A549 (cell line): Measurements from ENCODE around the gene CACNG7. TPM values are rescaled to one million over a fixed set of nuclear protein-coding genes. Genes with fewer than 3 reads are reported as not detected.
A peak's percentile ranks its signal among the peaks of the same experiment; 100 is the strongest.

Experiments used
- BHLHE40 ChIP-seq: IDR thresholded peaks from 2 replicates; pipeline ENCODE4 v1.6.1; 2012; ENCODE audit warnings: low read depth, low read length, inconsistent platforms
- CBX2 ChIP-seq: fragments of 200-600 bp; sonication (generic); IDR thresholded peaks from 2 replicates; pipeline ENCODE4 v1.6.1; 2016; ENCODE audit warnings: low read depth, mild to moderate bottlenecking, borderline replicate concordance
- CBX8 ChIP-seq: fragments of 200-600 bp; sonication (generic); IDR thresholded peaks from 2 replicates; pipeline ENCODE4 v1.6.1; 2016
- EHF ChIP-seq: fragments of 250-450 bp; sonication (Bioruptor Pico); IDR thresholded peaks from 2 replicates; pipeline ENCODE4 v1.5.0; 2020; ENCODE audit warnings: mild to moderate bottlenecking
- ELK1 ChIP-seq: fragments of 150-350 bp; IDR thresholded peaks from 2 replicates; pipeline ENCODE4 v1.6.1; 2014; ENCODE audit warnings: low read depth, mild to moderate bottlenecking, low read length
- EP300 ChIP-seq, 2 experiments: fragments of >200 bp; sonication (Bioruptor Twin); formaldehyde crosslinking; IDR thresholded peaks; 2 replicates in 1 of 2; 3 replicates in 1 of 2; pipeline ENCODE4 v1.6.1; 2016 to 2017
- FOXS1 ChIP-seq: fragments of 250-450 bp; sonication (Bioruptor Pico); IDR thresholded peaks from 2 replicates; pipeline ENCODE4 v1.5.0; 2020; ENCODE audit warnings: mild to moderate bottlenecking, moderate library complexity
- HDAC2 ChIP-seq: fragments of 200-600 bp; sonication (generic); IDR thresholded peaks from 2 replicates; pipeline ENCODE4 v1.6.1; 2016
- HES2 ChIP-seq: fragments of >200 bp; sonication (Bioruptor Twin); formaldehyde crosslinking; IDR thresholded peaks from 2 replicates; pipeline ENCODE4 v1.6.1; 2016
- HOXA7 ChIP-seq: fragments of 250-450 bp; sonication (Bioruptor Pico); IDR thresholded peaks from 2 replicates; pipeline ENCODE4 v1.5.0; 2020; ENCODE audit warnings: mild to moderate bottlenecking, moderate library complexity
- HOXB13 ChIP-seq: fragments of 250-450 bp; sonication (Bioruptor Pico); IDR thresholded peaks from 2 replicates; pipeline ENCODE4 v1.5.0; 2020; ENCODE audit warnings: low read depth, mild to moderate bottlenecking, moderate library complexity
- JUN ChIP-seq, 2 experiments: fragments of >200 bp; sonication (Bioruptor Twin); formaldehyde crosslinking; IDR thresholded peaks; 2 replicates in 1 of 2; 3 replicates in 1 of 2; pipeline ENCODE4 v1.6.1; 2016 to 2017
- KDM1A ChIP-seq: fragments of 200-600 bp; sonication (generic); IDR thresholded peaks from 2 replicates; pipeline ENCODE4 v1.6.1; 2016; ENCODE audit warnings: low read depth, mild to moderate bottlenecking
- KDM5A ChIP-seq: fragments of 200-600 bp; sonication (generic); IDR thresholded peaks from 2 replicates; pipeline ENCODE4 v1.6.1; 2016; ENCODE audit warnings: antibody characterized with exemption, mild to moderate bottlenecking
- MAZ ChIP-seq: fragments of 150-350 bp; IDR thresholded peaks from 2 replicates; pipeline ENCODE4 v1.6.1; 2014; ENCODE audit warnings: antibody characterized with exemption, low read depth, low read length, borderline replicate concordance
- NFE2L2 ChIP-seq: fragments of 150-350 bp; conservative IDR thresholded peaks from 2 replicates; pipeline ENCODE4 v1.6.1; 2014; ENCODE audit warnings: low read length
- NPAS2 ChIP-seq: fragments of 250-450 bp; sonication (Bioruptor Pico); IDR thresholded peaks from 2 replicates; pipeline ENCODE4 v1.8.0; 2022; ENCODE audit warnings: mild to moderate bottlenecking, moderate library complexity, borderline replicate concordance
- NR3C1 ChIP-seq: fragments of >200 bp; sonication (Bioruptor Twin); formaldehyde crosslinking; IDR thresholded peaks from 3 replicates; pipeline ENCODE4 v1.6.1; 2017
- POLR2A ChIP-seq: IDR thresholded peaks from 2 replicates; pipeline ENCODE4 v1.6.1; 2012; ENCODE audit warnings: mild to moderate bottlenecking, low read length
- RAD21 ChIP-seq, 2 experiments: fragments of >200 bp in 1 of 2; sonication (Bioruptor Twin) in 1 of 2; formaldehyde crosslinking in 1 of 2; IDR thresholded peaks in 1 of 2; conservative IDR thresholded peaks in 1 of 2; 2 replicates in 1 of 2; 3 replicates in 1 of 2; pipeline ENCODE4 v1.6.1; 2012 to 2018; ENCODE audit warnings: inconsistent platforms in 1 of 2
- RARB ChIP-seq: fragments of 250-450 bp; sonication (Bioruptor Pico); IDR thresholded peaks from 2 replicates; pipeline ENCODE4 v1.8.0; 2021; ENCODE audit warnings: mild to moderate bottlenecking, moderate library complexity
- RCOR1 ChIP-seq: fragments of 150-350 bp; IDR thresholded peaks from 2 replicates; pipeline ENCODE4 v1.6.1; 2014; ENCODE audit warnings: antibody characterized with exemption, low read length, low read depth
- RFX5 ChIP-seq: fragments of 450-650 bp; IDR thresholded peaks from 2 replicates; pipeline ENCODE4 v1.7.1; 2014; ENCODE audit warnings: antibody characterized with exemption, mild to moderate bottlenecking, moderate library complexity
- RNF2 ChIP-seq: fragments of 200-600 bp; sonication (generic); IDR thresholded peaks from 2 replicates; pipeline ENCODE4 v1.6.1; 2016; ENCODE audit warnings: low read depth, mild to moderate bottlenecking, antibody characterized with exemption, moderate library complexity, borderline replicate concordance
- SREBF2 ChIP-seq: fragments of 450-650 bp; IDR thresholded peaks from 2 replicates; pipeline ENCODE4 v1.6.1; 2014; ENCODE audit warnings: mild to moderate bottlenecking, moderate library complexity
- TFCP2L1 ChIP-seq: fragments of 250-450 bp; sonication (Bioruptor Pico); IDR thresholded peaks from 2 replicates; pipeline ENCODE4 v1.5.0; 2021; ENCODE audit warnings: mild to moderate bottlenecking
- TP53 ChIP-seq: fragments of 250-450 bp; sonication (Bioruptor Pico); IDR thresholded peaks from 2 replicates; pipeline ENCODE4 v1.5.0; 2021; ENCODE audit warnings: mild to moderate bottlenecking, moderate library complexity
- USF2 ChIP-seq: fragments of 450-650 bp; IDR thresholded peaks from 2 replicates; pipeline ENCODE4 v1.6.1; 2014; ENCODE audit warnings: antibody characterized with exemption
- ZC3H11A ChIP-seq: fragments of 450-650 bp; IDR thresholded peaks from 2 replicates; pipeline ENCODE4 v1.6.1; 2014; ENCODE audit warnings: antibody characterized with exemption, mild to moderate bottlenecking
- ZFP36 ChIP-seq: fragments of 450-650 bp; IDR thresholded peaks from 2 replicates; pipeline ENCODE4 v1.6.1; 2014; ENCODE audit warnings: borderline replicate concordance; ENCODE audit not compliant: partially characterized antibody
- ZNF302 ChIP-seq: fragments of 250-450 bp; sonication (Bioruptor Pico); IDR thresholded peaks from 2 replicates; pipeline ENCODE4 v1.9.0; 2021; ENCODE audit warnings: inconsistent platforms, mild to moderate bottlenecking, moderate library complexity
- ZSCAN20 ChIP-seq: fragments of 250-450 bp; sonication (Bioruptor Pico); IDR thresholded peaks from 2 replicates; pipeline ENCODE4 v1.8.0; 2022; ENCODE audit warnings: mild to moderate bottlenecking, moderate library complexity
- polyA plus RNA-seq, 4 experiments: library from polyadenylated mRNA; depleted of rRNA in 3 of 4; stranded (reverse); fragments of >200 nt; fragmentation: RNase III in 1 of 4; extraction: RNeasy Plus Mini Kit Qiagen cat#74134 plus additional on column Dnase treatment in 1 of 4; gene quantifications; 2 replicates in 3 of 4; 3 replicates in 1 of 4; pipeline ENCODE4 v1.2.3, GENCODE V29; 2011 to 2017
- TF ChIP-seq, protein P1 (sequence below): fragments of 200-600 bp; sonication (generic); IDR thresholded peaks from 2 replicates; pipeline ENCODE4 v1.6.1; 2016; ENCODE audit warnings: antibody characterized with exemption, mild to moderate bottlenecking, moderate library complexity
- TF ChIP-seq, protein P2 (sequence below): IDR thresholded peaks from 2 replicates; pipeline ENCODE4 v1.6.1; 2012; ENCODE audit warnings: low read depth, borderline replicate concordance
- TF ChIP-seq, protein P3 (sequence below): fragments of 250-450 bp; sonication (Bioruptor Pico); IDR thresholded peaks from 2 replicates; pipeline ENCODE4 v1.5.0; 2020; ENCODE audit warnings: low read depth, mild to moderate bottlenecking, moderate library complexity

CACNG7 gene
- polyA plus RNA-seq, 2 of the 4 experiments (the other 2 are of a cell fraction), result 7.6 to 11.5 TPM

GRCh38 chr19:53879140-53880081 is 29.7 kb upstream of the CACNG7 start (continued):
- TF ChIP-seq, protein P1, sequence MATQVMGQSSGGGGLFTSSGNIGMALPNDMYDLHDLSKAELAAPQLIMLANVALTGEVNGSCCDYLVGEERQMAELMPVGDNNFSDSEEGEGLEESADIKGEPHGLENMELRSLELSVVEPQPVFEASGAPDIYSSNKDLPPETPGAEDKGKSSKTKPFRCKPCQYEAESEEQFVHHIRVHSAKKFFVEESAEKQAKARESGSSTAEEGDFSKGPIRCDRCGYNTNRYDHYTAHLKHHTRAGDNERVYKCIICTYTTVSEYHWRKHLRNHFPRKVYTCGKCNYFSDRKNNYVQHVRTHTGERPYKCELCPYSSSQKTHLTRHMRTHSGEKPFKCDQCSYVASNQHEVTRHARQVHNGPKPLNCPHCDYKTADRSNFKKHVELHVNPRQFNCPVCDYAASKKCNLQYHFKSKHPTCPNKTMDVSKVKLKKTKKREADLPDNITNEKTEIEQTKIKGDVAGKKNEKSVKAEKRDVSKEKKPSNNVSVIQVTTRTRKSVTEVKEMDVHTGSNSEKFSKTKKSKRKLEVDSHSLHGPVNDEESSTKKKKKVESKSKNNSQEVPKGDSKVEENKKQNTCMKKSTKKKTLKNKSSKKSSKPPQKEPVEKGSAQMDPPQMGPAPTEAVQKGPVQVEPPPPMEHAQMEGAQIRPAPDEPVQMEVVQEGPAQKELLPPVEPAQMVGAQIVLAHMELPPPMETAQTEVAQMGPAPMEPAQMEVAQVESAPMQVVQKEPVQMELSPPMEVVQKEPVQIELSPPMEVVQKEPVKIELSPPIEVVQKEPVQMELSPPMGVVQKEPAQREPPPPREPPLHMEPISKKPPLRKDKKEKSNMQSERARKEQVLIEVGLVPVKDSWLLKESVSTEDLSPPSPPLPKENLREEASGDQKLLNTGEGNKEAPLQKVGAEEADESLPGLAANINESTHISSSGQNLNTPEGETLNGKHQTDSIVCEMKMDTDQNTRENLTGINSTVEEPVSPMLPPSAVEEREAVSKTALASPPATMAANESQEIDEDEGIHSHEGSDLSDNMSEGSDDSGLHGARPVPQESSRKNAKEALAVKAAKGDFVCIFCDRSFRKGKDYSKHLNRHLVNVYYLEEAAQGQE, result no peak
- TF ChIP-seq CBX2, result no peak
- TF ChIP-seq, protein P2, sequence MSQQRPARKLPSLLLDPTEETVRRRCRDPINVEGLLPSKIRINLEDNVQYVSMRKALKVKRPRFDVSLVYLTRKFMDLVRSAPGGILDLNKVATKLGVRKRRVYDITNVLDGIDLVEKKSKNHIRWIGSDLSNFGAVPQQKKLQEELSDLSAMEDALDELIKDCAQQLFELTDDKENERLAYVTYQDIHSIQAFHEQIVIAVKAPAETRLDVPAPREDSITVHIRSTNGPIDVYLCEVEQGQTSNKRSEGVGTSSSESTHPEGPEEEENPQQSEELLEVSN, result no peak
- TF ChIP-seq FOXS1 (CRISPR knock-in tag), result no peak
- TF ChIP-seq ZFP36, result peak; percentile 23
- peak; percentile 43; the same call in 1 of the 2 replicates for TF ChIP-seq ELK1
- TF ChIP-seq MAZ, result 0 out of 2 replicates have a peak, but pooled peaks have one; percentile 12
- peak; percentile 96 for TF ChIP-seq TFCP2L1 (CRISPR knock-in tag)
- TF ChIP-seq NR3C1, result no peak
- no peak for TF ChIP-seq EP300 (IDR thresholded peaks at IDR 0.05)
- TF ChIP-seq TP53 (CRISPR knock-in tag), result no peak; the same call in none of the 2 replicates
- no peak for TF ChIP-seq RAD21 (conservative IDR thresholded peaks at IDR 0.05 in 1 of 2, IDR thresholded peaks at IDR 0.05 in 1 of 2)
- peak; percentile 62 for TF ChIP-seq RFX5
- TF ChIP-seq JUN (IDR thresholded peaks at IDR 0.05), result 0 out of 5 replicates have a peak, but pooled peaks of 1 of the 2 experiments have one; percentile 7
- TF ChIP-seq RNF2, result no peak
- no peak for TF ChIP-seq RARB (CRISPR knock-in tag)
- TF ChIP-seq BHLHE40, result no peak
- TF ChIP-seq HDAC2, result no peak
- 0 out of 2 replicates have a peak, but pooled peaks have one; percentile 11 for TF ChIP-seq USF2
- no peak for TF ChIP-seq HES2
- TF ChIP-seq RCOR1, result no peak
- TF ChIP-seq ZSCAN20, result no peak
- no peak for TF ChIP-seq NFE2L2
- TF ChIP-seq ZNF302, result no peak
- no peak for TF ChIP-seq HOXB13
- TF ChIP-seq EHF (CRISPR knock-in tag), result no peak
- TF ChIP-seq, protein P3, sequence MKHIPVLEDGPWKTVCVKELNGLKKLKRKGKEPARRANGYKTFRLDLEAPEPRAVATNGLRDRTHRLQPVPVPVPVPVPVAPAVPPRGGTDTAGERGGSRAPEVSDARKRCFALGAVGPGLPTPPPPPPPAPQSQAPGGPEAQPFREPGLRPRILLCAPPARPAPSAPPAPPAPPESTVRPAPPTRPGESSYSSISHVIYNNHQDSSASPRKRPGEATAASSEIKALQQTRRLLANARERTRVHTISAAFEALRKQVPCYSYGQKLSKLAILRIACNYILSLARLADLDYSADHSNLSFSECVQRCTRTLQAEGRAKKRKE (CRISPR knock-in tag), result no peak
- no peak for TF ChIP-seq KDM5A
- peak; percentile 67 for TF ChIP-seq HOXA7
- no peak for TF ChIP-seq SREBF2
- TF ChIP-seq NPAS2 (CRISPR knock-in tag), result no peak
- no peak for TF ChIP-seq POLR2A
- TF ChIP-seq ZC3H11A, result no peak
- no peak for TF ChIP-seq KDM1A
- no peak for TF ChIP-seq CBX8
